GM18511 (cell line): Measurements from ENCODE around the gene SLC38A5.
"Not testable (repeated sequence)": the region's sequence is repeated elsewhere in the genome, so short reads cannot be mapped to it uniquely, and the experiment has no call there.

Source experiments
- ATAC-seq: cut with Tn5 transposase; IDR thresholded peaks from one replicate; pipeline ENCODE4 v1.9.1; 2021; ENCODE audit warnings: mild to moderate bottlenecking, moderate library complexity; ENCODE audit not compliant: unreplicated experiment

SLC38A5 gene

GRCh38 chrX:48470833-48471118, 716 bp upstream of the SLC38A5 start:
- no peak for ATAC-seq

- peak; percentile 56 for ATAC-seq
Measured at GRCh38 chrX:48468693-48469691, 1.1 kb downstream of the SLC38A5 start.

- ATAC-seq, result no peak
Measured at GRCh38 chrX:48468247-48468671, 1.8 kb downstream of the SLC38A5 start.

- no peak for ATAC-seq
Measured at GRCh38 chrX:48467281-48467761, 2.7 kb downstream of the SLC38A5 start.

- ATAC-seq, result no peak
Measured at GRCh38 chrX:48466696-48467095, 3.4 kb downstream of the SLC38A5 start.

- ATAC-seq, result no peak
Measured at GRCh38 chrX:48465336-48465933, 4.6 kb downstream of the SLC38A5 start.

GRCh38 chrX:48461830-48462229, 8.2 kb downstream of the SLC38A5 start:
- ATAC-seq, result no peak

- no peak for ATAC-seq
Measured at GRCh38 chrX:48460606-48461005, 9.5 kb downstream of the SLC38A5 start.

GRCh38 chrX:48460031-48460430, 10.0 kb downstream of the SLC38A5 start:
- ATAC-seq, result no peak

- no peak for ATAC-seq
Measured at GRCh38 chrX:48459483-48459882, 10.6 kb downstream of the SLC38A5 start.

- no peak for ATAC-seq
Measured at GRCh38 chrX:48458711-48459110, 11.3 kb downstream of the SLC38A5 start.

- no peak for ATAC-seq
Measured at GRCh38 chrX:48456628-48457331, 13.3 kb downstream of the SLC38A5 start.

- ATAC-seq, result no peak
Measured at GRCh38 chrX:48451708-48452107, 18.4 kb downstream of the SLC38A5 start.

GRCh38 chrX:48450076-48450475, 20.0 kb downstream of the SLC38A5 start:
- ATAC-seq, result no peak

- not testable (repeated sequence) for ATAC-seq
Measured at GRCh38 chrX:48447201-48447600, 22.9 kb downstream of the SLC38A5 start.

GRCh38 chrX:48433713-48434112, 36.3 kb downstream of the SLC38A5 start:
- ATAC-seq, result not testable (repeated sequence)

GRCh38 chrX:48430166-48430565, 39.9 kb downstream of the SLC38A5 start:
- ATAC-seq, result not testable (repeated sequence)

- ATAC-seq, result not testable (repeated sequence)
Measured at GRCh38 chrX:48429606-48430005, 40.5 kb downstream of the SLC38A5 start.

GRCh38 chrX:48427027-48427716, 42.9 kb downstream of the SLC38A5 start:
- ATAC-seq, result not testable (repeated sequence)

GRCh38 chrX:48411860-48412259, 58.2 kb downstream of the SLC38A5 start, which contains the start of gene SSX4B:
SSX4B (minus strand) TSS chrX:48411960; CDS start chrX:48411372, 588 bp downstream.
- not testable (repeated sequence) for ATAC-seq
